DMS79 (cell line): Measurements from ENCODE around the gene ALS2.
"Not testable (repeated sequence)": the region's sequence is repeated elsewhere in the genome, so short reads cannot be mapped to it uniquely, and the experiment has no call there.

ENCODE experiments used
- DNase-seq: peaks from one replicate; lab custom pipeline; 2025; lab: John Stamatoyannopoulos, UW

The ALS2 gene

DNA sequence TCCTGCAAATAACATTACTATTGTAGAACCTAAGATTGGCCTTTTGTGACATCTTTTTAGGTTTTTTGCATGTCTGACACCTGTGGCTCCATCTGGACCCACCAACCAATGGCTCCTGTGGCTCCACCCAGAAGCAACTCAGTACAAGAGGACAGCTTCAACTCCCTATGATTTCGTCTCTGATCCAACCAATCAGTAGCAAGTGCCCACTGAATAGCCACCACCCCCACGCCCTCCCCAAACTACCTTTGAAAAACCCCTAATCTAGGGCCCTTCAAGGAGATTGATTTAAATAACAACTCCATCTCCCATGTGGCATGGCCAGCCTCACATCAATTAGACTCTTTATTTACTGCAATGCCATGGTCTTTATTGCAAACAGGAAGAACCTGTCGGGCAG lies 105.9 kb downstream of the ALS2 start:
- no peak for DNase-seq

DNA sequence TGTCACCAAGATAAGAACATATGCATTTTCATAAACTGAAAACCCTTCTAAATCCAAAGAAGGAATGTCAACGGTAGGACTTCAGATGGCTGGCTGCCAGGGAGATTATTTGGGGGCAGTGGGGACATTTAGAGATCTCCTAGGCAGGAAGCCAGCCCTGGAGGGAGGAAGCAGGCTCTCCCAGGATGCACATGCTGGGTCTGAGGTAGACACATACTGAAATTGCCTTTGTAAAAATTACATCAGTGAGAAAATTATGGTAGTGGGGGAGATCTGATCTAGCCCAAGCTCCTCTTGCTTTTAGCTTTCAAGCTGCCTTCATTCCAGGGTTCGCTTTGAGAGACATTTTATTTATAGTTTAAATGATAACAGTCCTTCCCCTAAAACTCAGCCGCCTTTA lies 106.4 kb downstream of the ALS2 start:
- DNase-seq = no peak

DNA sequence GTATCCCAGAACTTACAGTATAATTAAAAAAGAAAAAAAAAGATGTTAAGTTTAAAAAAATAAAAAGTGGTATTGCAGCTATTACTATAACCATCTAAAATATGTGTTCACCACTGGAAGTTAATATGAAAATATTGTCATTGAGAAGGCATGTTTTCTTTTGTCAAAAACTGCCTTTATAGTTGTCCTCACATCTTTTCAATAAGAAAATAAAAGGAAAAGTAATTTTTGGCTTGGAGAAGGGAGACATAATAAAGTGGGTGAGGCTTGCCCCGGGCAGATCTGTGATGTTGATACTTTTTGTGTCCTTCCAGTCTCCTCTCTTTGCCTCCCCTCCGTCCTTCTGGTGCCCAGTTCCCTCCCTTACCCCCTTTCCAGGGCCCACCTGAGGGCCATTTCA lies 107.2 kb downstream of the ALS2 start:
- no peak for DNase-seq

DNA sequence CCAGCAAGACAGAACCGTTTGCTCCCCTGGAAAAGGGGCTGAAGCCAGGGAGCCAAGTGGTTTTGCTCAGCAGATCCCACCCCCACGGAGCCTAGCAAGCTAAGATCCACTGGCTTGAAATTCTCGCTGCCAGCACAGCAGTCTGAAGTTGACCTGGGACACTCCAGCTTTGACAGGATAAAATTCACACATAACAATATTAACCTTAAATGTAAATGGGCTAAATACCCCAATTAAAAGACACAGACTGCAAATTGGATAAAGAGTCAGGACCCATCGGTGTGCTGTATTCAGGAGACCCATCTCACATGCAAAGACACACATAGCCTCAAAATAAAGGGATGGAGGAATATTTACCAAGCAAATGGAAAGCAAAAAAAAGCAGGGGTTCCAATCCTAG lies 109.5 kb downstream of the ALS2 start:
- not testable (repeated sequence) for DNase-seq

DNA sequence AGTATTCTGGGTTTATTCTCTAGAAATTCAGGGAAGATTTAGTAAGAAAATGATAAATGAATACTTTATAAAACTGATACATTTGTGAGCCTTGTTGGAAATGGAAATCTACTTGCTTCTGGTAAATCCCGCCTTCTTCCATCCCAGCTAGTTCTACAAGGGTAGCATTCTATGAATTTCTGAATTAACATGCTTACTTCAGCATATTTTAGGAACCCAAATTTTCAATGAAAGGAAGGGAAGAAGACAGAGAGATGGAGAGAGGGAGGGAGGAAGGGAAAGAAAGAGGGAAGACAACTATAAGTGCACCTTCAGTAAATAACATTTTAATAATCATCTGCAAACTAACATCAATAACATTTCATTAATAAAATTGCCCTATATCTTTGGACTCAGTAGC lies 110.9 kb downstream of the ALS2 start:
- no peak for DNase-seq

DNA sequence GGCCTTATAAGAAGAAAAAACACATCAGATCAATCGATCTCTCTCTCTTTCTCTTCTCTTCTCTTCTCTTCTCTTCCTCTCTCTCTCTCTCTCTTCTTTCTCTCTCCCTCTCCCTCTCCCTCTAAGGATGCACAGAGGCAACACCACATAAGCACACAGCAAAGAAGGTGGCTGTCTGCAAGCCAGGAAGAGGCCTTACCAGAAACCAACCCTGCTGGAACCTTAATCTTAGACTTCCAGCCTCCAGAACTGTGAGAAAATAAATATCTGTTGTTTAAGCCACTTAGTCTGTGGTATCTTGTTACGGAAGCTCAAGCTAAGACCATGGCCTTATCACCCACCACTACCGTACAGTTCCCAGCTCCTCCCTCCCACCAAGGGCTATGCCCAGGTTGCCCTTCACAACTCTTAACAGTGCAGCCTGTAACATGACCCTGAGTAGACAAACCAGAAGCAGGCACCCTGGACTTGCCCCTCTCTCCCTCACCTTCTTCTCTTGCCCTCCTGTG lies 112.3 kb downstream of the ALS2 start:
- DNase-seq = no peak

DNA sequence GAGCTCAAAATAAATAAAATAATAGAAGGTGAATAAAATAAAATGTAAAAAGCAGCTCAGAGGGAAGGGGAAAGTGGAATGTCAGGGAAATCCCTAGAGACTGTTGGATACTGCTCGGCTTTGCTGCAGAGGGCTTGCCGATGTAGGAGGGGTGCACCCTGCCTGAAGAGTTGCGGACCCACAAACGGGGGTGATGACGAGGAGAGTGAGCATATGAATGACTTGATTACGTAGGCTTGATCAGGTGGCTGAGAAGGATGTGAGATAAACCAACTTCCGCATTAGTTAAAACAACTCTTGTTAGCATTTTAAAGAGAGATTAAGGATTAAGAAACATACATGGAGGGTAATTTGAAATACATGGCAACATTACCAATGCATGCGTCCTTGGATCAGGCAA lies 116.4 kb downstream of the ALS2 start:
- no peak for DNase-seq

DNA sequence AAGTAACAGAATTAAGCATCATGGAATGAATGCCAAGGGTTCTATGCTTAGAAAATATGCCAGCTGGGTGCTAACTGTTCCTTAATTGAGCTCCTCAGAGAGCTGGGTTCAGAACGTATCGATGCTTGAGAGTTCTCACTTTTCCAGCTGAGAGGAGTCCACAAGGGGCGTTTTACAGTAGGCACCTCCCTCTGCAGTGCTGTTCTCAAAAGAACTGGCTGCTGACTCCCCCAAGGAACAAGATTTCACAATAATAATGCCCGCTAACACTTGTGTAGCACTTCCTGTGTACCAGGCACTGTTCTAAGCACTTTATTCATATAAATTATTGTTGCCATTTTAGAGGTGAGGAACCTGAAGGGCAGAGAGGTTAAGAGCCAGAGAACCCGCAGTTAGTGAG lies 119.4 kb downstream of the ALS2 start:
- no peak for DNase-seq

DNA sequence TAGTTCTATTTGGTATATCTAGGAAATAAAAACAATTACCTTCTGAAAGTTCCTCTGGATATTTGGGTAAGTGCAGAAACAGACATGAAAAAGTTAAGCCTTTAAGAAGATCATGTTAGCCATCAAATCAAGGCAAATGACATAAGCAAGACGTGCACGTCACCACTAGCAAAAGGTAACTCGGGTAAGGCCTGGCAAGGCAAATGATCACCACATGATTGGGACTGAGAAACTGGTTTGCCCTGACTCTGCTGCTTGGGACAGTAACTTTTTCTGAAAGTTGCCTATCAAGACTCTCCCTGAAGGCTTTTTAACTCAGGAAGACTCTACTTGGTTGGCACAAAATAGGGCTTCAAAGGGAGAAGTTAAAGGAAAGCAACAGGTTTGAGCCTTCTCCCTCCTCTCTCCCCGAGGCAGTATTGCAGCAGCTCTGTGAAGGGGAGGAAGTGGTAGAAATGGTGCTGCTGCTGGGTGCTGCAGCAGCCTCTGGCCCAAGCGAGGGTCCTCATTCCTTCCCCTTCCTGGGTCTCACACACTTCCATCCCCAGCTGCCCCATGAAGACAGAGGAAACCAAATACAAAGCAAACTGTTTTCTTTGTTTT lies 120.3 kb downstream of the ALS2 start:
- DNase-seq = no peak

DNA sequence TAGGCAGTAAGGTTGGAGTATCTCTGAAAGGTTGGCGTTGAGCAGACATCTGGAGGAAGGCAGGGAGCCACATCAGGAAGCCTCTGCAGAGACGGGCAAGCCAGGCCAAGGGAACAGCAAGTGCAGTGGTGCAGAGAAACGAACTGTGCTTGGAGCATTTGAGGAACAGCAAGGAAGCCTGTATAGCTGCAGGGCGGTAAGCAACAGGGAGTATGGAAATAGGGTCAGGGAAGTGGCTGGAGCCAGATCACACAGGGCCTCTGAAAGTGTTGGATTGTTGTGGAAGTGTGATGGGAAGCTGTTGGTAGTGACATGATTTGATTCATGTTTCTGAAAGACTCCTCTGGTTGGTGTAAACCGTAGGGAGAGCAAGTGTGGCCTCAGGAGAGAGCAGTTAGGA lies 124.0 kb downstream of the ALS2 start:
- DNase-seq = no peak

DNA sequence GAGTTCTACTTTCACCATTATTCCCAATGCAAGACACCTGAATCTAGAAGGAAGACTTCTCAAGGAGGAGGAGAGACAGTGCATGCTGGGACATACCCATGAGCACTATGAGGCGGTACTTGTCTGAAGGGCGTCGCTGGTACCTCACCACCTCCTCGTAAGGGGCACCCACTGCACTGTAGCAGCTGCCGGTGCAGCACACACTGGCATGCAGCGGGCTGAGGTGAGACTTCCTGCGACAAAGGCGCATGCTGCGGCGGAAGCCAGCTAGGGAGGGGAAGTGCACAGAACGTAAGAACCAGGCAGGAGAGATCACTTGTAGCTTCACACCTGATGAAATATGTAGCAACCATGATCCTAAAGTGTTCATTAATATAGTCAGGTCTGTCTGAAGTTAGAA lies 124.6 kb downstream of the ALS2 start:
- DNase-seq = no peak

DNA sequence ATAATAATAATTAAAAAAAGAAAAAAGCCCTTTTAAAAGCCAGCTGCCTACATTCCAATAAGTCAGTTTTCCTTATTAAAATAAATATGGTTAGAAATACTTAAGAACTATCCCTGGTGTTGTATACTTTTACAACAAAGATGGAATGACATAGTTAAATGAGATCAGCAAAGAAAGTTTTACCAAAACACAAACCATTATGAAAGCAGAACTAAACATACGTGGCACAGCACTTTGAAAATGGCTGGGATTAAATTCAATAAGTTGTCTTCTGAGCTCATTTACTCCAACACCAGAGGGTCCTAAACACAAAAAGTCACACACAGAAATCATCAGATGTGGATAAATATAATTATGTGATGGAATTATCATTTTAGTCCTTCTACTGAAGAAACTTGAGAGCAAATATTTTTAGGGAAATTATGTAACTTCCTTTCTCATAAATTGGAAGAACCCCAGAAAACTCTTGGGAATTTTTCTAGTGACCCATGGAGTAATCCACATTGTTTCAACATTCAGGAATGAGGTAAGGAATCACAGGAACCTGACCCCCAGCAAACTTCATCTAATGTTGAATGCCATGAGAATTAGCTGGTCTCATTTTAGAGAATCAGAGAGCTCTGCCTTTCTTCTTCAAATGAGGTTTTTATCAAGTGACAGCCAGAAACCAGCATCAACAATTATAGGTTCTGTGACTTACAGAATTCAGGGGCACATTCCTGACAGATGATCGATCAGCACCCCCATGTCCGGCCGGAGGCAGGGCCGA lies 125.9 kb downstream of the ALS2 start:
- DNase-seq = no peak

DNA sequence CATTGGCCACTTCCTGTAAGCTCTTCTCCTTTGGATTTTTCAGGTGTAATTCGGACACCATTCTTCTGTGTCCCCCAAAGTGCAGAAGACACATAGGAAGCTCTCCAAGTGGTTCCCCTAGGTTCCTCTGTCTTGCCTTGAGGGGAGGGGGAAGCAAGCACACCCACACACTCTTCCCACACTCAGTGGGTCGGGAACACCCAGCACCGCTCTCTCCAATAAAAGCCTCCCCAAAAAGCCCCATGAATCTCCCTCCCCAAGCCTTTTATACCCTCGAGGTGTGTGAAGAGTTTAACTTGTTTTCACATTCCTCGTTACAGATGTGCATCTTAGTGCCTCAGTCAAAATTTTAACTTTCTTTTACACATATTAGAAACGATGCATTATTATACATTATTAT lies 127.5 kb downstream of the ALS2 start:
- DNase-seq = no peak
